Sigmoid colon (tissue), 7 donors: ENCODE results near the gene CFAP100. TPM values are rescaled to one million over a fixed set of nuclear protein-coding genes. Genes with fewer than 3 reads are reported as not detected.

ENCODE experiments used
- DNase-seq: peaks from one replicate; pipeline ENCODE4 v3.0.0-alpha.2; 2019
- H3K27ac ChIP-seq, 4 donors: fragments of 200-600 bp; sonication (generic); one replicate each; pipeline ENCODE4 v1.5.1; 2016 to 2019; ENCODE audit warnings: mild to moderate bottlenecking in 1 of 4
- H3K27me3 ChIP-seq, 3 donors: fragments of 200-600 bp; sonication (generic); one replicate each; pipeline ENCODE4 v1.5.1; 2019; ENCODE audit warnings: mild to moderate bottlenecking in 1 of 3
- H3K36me3 ChIP-seq, 4 donors: fragments of 200-600 bp; sonication (generic); one replicate each; pipeline ENCODE4 v1.5.1; 2016 to 2019
- H3K4me1 ChIP-seq, 4 donors: fragments of 200-600 bp; sonication (generic); one replicate each; pipeline ENCODE4 v1.5.1; 2017 to 2019
- H3K4me3 ChIP-seq, 4 donors: fragments of 200-600 bp; sonication (generic); one replicate each; pipeline ENCODE4 v1.5.1; 2017 to 2019; ENCODE audit warnings: mild to moderate bottlenecking in 2 of 4, moderate library complexity in 1 of 4
- H3K9me3 ChIP-seq, 4 donors: fragments of 200-600 bp in 3 of 4; sonication (generic) in 3 of 4; one replicate each; pipeline versions ENCODE4 v1.5.1 to v1.6.1; 2013 to 2019
- CTCF ChIP-seq, 4 experiments: fragments of 450-650 bp in 3 of 4; fragments of 200-600 bp in 1 of 4; IDR thresholded peaks; one replicate each; pipeline ENCODE4 v1.5.1; 2016 to 2019; ENCODE audit warnings: antibody characterized with exemption in 4 of 4, mild to moderate bottlenecking in 3 of 4, moderate library complexity in 2 of 4
- EP300 ChIP-seq, 4 donors: sonication (generic); formaldehyde crosslinking; IDR thresholded peaks; one replicate each; pipeline ENCODE4 v1.6.1; 2017; ENCODE audit warnings: antibody characterized with exemption in 4 of 4
- POLR2A ChIP-seq, 2 donors: fragments of 450-650 bp; IDR thresholded peaks; one replicate each; pipeline ENCODE4 v1.6.1; 2016; ENCODE audit warnings: antibody characterized with exemption in 2 of 2, mild to moderate bottlenecking in 2 of 2, moderate library complexity in 2 of 2
- POLR2AphosphoS5 ChIP-seq, 4 donors: sonication (generic); formaldehyde crosslinking; IDR thresholded peaks; one replicate each; pipeline ENCODE4 v1.6.1; 2017; ENCODE audit warnings: antibody characterized with exemption in 4 of 4
- WGBS, 2 donors: extraction: QIAGEN DNeasy Blood & Tissue Kit; methylation state at CpG; one replicate each; pipeline ENCODE4 v1.1.7; 2013; 5-methylcytosine and 5-hydroxymethylcytosine counted together
- intact Hi-C: fragments of 100-400 bp; cut with DNase I; formaldehyde crosslinking; loops from one replicate; pipeline ENCODE4 v1.15.1; 2023
- polyA plus RNA-seq, 3 donors: library from polyadenylated mRNA; stranded (reverse); fragments of 200-250 nt; gene quantifications; one replicate each; pipeline ENCODE4 v1.2.3, GENCODE V29; 2013
- total RNA-seq, 4 donors: library from RNA; depleted of rRNA; stranded (reverse); fragments of >200 nt; gene quantifications; one replicate each; pipeline ENCODE4 v1.1.0, GENCODE V29; 2016
- donor health status: healthy with polysubstance abuse.
- donor health status: Bipolar disorder and iron deficiency.
- donor health status: healthy.

The CFAP100 gene
- total and polyA plus RNA-seq, 7 donors = not detected

GRCh38 chr3:126396536-126396935 is 1.8 kb downstream of the CFAP100 start:
- peak; percentile 50 for DNase-seq
- intact Hi-C loops = no loop called here
- TF ChIP-seq POLR2AphosphoS5 (IDR thresholded peaks at IDR 0.05) (no peak), CTCF (IDR thresholded peaks at IDR 0.05) (no peak), EP300 (IDR thresholded peaks at IDR 0.05) (no peak), POLR2A (IDR thresholded peaks at IDR 0.05) (no peak)
- H3K4me1 ChIP-seq = peaks cover 0 to 18% (median 13%) of the 10 kb centered on the region in 4 donors
- H3K27me3 ChIP-seq = peaks cover 0 to 9% (median 0%) of the 10 kb centered on the region in 3 donors
- H3K27ac ChIP-seq = no peak overlapping the region
- H3K9me3 ChIP-seq = no peaks in the 10 kb centered on the region
- WGBS, 2 donors = 93 to 96% methylated on average over 5 of the region's 5 CpGs
- no peak overlapping the region for H3K4me3 ChIP-seq
- H3K36me3 ChIP-seq = no peaks in the 10 kb centered on the region

- Histone ChIP-seq H3K4me3 (no peak overlapping the region), H3K9me3 (no peaks in the 10 kb centered on the region), H3K4me1 (peaks cover 0 to 18% (median 13%) of the 10 kb centered on the region in 4 donors), H3K27ac (peak overlapping the region in 2 of 4 donors; percentile 11 to 56), H3K36me3 (no peaks in the 10 kb centered on the region), H3K27me3 (peaks cover 0 to 9% (median 0%) of the 10 kb centered on the region in 3 donors)
- TF ChIP-seq POLR2AphosphoS5 (IDR thresholded peaks at IDR 0.05) = peak in 3 of 4 donors; percentile 16 to 66 (median 49)
- peak in 1 of 4 donors; percentile 42 for TF ChIP-seq EP300 (IDR thresholded peaks at IDR 0.05)
- TF ChIP-seq CTCF (IDR thresholded peaks at IDR 0.05) = no peak
- DNase-seq = peak; percentile 78
- intact Hi-C loops = no loop called here
- 81 to 87% methylated on average over 13 of the region's 13 CpGs for WGBS, 2 donors
These were observed 3.1 kb downstream of the CFAP100 start for GRCh38 chr3:126397610-126398422.

- Histone ChIP-seq H3K27me3 (peaks cover 0 to 9% (median 0%) of the 10 kb centered on the region in 3 donors), H3K9me3 (no peaks in the 10 kb centered on the region), H3K4me3 (no peak overlapping the region), H3K27ac (peak overlapping the region in 2 of 4 donors; percentile 11 to 56), H3K36me3 (no peaks in the 10 kb centered on the region), H3K4me1 (peaks cover 0 to 18% (median 13%) of the 10 kb centered on the region in 4 donors)
- WGBS, 2 donors = 90 to 91% methylated on average over 14 of the region's 14 CpGs
- peak; percentile 43 for DNase-seq
- intact Hi-C loops = no loop called here
- no peak for TF ChIP-seq EP300 (IDR thresholded peaks at IDR 0.05)
- no peak for TF ChIP-seq CTCF (IDR thresholded peaks at IDR 0.05)
- no peak for TF ChIP-seq POLR2AphosphoS5 (IDR thresholded peaks at IDR 0.05)
- TF ChIP-seq POLR2A (IDR thresholded peaks at IDR 0.05) = no peak
These were observed 4.0 kb downstream of the CFAP100 start for GRCh38 chr3:126398423-126399350.

GRCh38 chr3:126399351-126399735 is 4.6 kb downstream of the CFAP100 start:
- H3K27me3 ChIP-seq = peaks cover 0 to 9% (median 0%) of the 10 kb centered on the region in 3 donors
- H3K4me1 ChIP-seq = peaks cover 0 to 18% (median 12%) of the 10 kb centered on the region in 4 donors
- H3K9me3 ChIP-seq = no peaks in the 10 kb centered on the region
- H3K27ac ChIP-seq = no peak overlapping the region
- WGBS, 2 donors = 80 to 85% methylated on average over 1 of the region's 1 CpG
- intact Hi-C loops = no loop called here
- H3K36me3 ChIP-seq = no peaks in the 10 kb centered on the region
- DNase-seq = no peak
- H3K4me3 ChIP-seq = no peak overlapping the region
- no peak for TF ChIP-seq POLR2AphosphoS5 (IDR thresholded peaks at IDR 0.05)
- no peak for TF ChIP-seq EP300 (IDR thresholded peaks at IDR 0.05)
- no peak for TF ChIP-seq POLR2A (IDR thresholded peaks at IDR 0.05)
- TF ChIP-seq CTCF (IDR thresholded peaks at IDR 0.05) = no peak
